ENCODE measurements around the gene ARHGAP40. TPM values are rescaled to one million over a fixed set of nuclear protein-coding genes. Genes with fewer than 3 reads are reported as not detected.

The ARHGAP40 gene
- total RNA-seq, 1 experiment from 2014 or later = 0.14 TPM

- intact Hi-C loops (cut with micrococcal nuclease; ENCODE audit: unreplicated experiment) = no loop called here
- Mint-ChIP-seq H3K36me3 (ENCODE audit: insufficient read depth, unreplicated experiment) (no peaks in the 10 kb centered on the region), H3K27ac (ENCODE audit: unreplicated experiment) (no peak overlapping the region), H3K27me3 (ENCODE audit: insufficient read depth, unreplicated experiment) (peaks cover 36% of the 10 kb centered on the region), H3K4me1 (ENCODE audit: low read depth, unreplicated experiment) (peaks cover 7% of the 10 kb centered on the region), H3K9me3 (ENCODE audit: unreplicated experiment) (no peaks in the 10 kb centered on the region), H3K4me3 (ENCODE audit: unreplicated experiment) (no peak overlapping the region)
- TF ChIP-seq CTCF (IDR thresholded peaks at IDR 0.05; ENCODE audit: insufficient read depth in 1 of 2, low read depth in 1 of 2, low read length in 1 of 2, severe bottlenecking in 1 of 2, unreplicated experiment in 1 of 2) = no peak
- 0 out of 2 replicates have a peak, but pooled peaks cover 8% of the 10 kb centered on the region for H3K4me1 ChIP-seq
- no peak overlapping the region for H3K4me3 ChIP-seq (ENCODE audit: low read depth, low read length)
- no TSS peak for BruUV-seq (replicated peaks)
- H3K27me3 ChIP-seq (replicated peaks; ENCODE audit: control insufficient read depth, insufficient read depth, low read length) = no peaks in the 10 kb centered on the region
- H3K36me3 ChIP-seq (ENCODE audit: control insufficient read depth, insufficient read depth, low read length) = no peaks in the 10 kb centered on the region
- ChIA-PET CTCF (no interaction called here), POLR2A (no interaction called here)
- no peaks in the 10 kb centered on the region for H3K9me3 ChIP-seq
- no peak for DNase-seq
Observed at GRCh38 chr20:38599410-38599882, 2.2 kb upstream of the ARHGAP40 start.

GRCh38 chr20:38600057-38600456 lies 1.6 kb upstream of the ARHGAP40 start:
- BruUV-seq (replicated peaks) = no TSS peak
- no peaks in the 10 kb centered on the region for H3K36me3 Mint-ChIP-seq (ENCODE audit: insufficient read depth, unreplicated experiment)
- no peak for DNase-seq
- no peaks in the 10 kb centered on the region for H3K27me3 ChIP-seq (replicated peaks; ENCODE audit: control insufficient read depth, insufficient read depth, low read length)
- H3K27ac Mint-ChIP-seq (ENCODE audit: unreplicated experiment) = no peak overlapping the region
- ChIA-PET POLR2A (no interaction called here), CTCF (no interaction called here)
- intact Hi-C loops (cut with micrococcal nuclease; ENCODE audit: unreplicated experiment) = no loop called here
- no peaks in the 10 kb centered on the region for H3K36me3 ChIP-seq (ENCODE audit: control insufficient read depth, insufficient read depth, low read length)
- H3K4me1 ChIP-seq = 0 out of 2 replicates have a peak, but pooled peaks cover 8% of the 10 kb centered on the region
- no peaks in the 10 kb centered on the region for H3K9me3 Mint-ChIP-seq (ENCODE audit: unreplicated experiment)
- H3K27me3 Mint-ChIP-seq (ENCODE audit: insufficient read depth, unreplicated experiment) = peaks cover 36% of the 10 kb centered on the region
- H3K4me1 Mint-ChIP-seq (ENCODE audit: low read depth, unreplicated experiment) = peaks cover 7% of the 10 kb centered on the region
- no peaks in the 10 kb centered on the region for H3K9me3 ChIP-seq
- no peak overlapping the region for H3K4me3 Mint-ChIP-seq (ENCODE audit: unreplicated experiment)
- H3K4me3 ChIP-seq (ENCODE audit: low read depth, low read length) = no peak overlapping the region
- no peak for TF ChIP-seq CTCF (IDR thresholded peaks at IDR 0.05; ENCODE audit: insufficient read depth in 1 of 2, low read depth in 1 of 2, low read length in 1 of 2, severe bottlenecking in 1 of 2, unreplicated experiment in 1 of 2)

- ChIA-PET POLR2A (no interaction called here), CTCF (no interaction called here)
- no peaks in the 10 kb centered on the region for H3K9me3 ChIP-seq
- DNase-seq = no peak
- Mint-ChIP-seq H3K4me1 (ENCODE audit: low read depth, unreplicated experiment) (peaks cover 7% of the 10 kb centered on the region), H3K27me3 (ENCODE audit: insufficient read depth, unreplicated experiment) (peaks cover 31% of the 10 kb centered on the region), H3K27ac (ENCODE audit: unreplicated experiment) (no peak overlapping the region), H3K4me3 (ENCODE audit: unreplicated experiment) (no peak overlapping the region), H3K9me3 (ENCODE audit: unreplicated experiment) (no peaks in the 10 kb centered on the region), H3K36me3 (ENCODE audit: insufficient read depth, unreplicated experiment) (no peaks in the 10 kb centered on the region)
- no TSS peak for BruUV-seq (replicated peaks)
- intact Hi-C loops (cut with micrococcal nuclease; ENCODE audit: unreplicated experiment) = no loop called here
- no peak overlapping the region for H3K4me3 ChIP-seq (ENCODE audit: low read depth, low read length)
- H3K4me1 ChIP-seq = 0 out of 2 replicates have a peak, but pooled peaks cover 8% of the 10 kb centered on the region
- H3K36me3 ChIP-seq (ENCODE audit: control insufficient read depth, insufficient read depth, low read length) = no peaks in the 10 kb centered on the region
- TF ChIP-seq CTCF (IDR thresholded peaks at IDR 0.05; ENCODE audit: insufficient read depth in 1 of 2, low read depth in 1 of 2, low read length in 1 of 2, severe bottlenecking in 1 of 2, unreplicated experiment in 1 of 2) = no peak
- no peaks in the 10 kb centered on the region for H3K27me3 ChIP-seq (replicated peaks; ENCODE audit: control insufficient read depth, insufficient read depth, low read length)
Observed at GRCh38 chr20:38602185-38602581, 574 bp downstream of the ARHGAP40 start.
